Measurements from ENCODE around the gene ZBTB2.

GRCh38 chr6:151399679-151400078 lies 8.3 kb upstream of the ZBTB2 start:
- TF ChIP-seq, protein P1, sequence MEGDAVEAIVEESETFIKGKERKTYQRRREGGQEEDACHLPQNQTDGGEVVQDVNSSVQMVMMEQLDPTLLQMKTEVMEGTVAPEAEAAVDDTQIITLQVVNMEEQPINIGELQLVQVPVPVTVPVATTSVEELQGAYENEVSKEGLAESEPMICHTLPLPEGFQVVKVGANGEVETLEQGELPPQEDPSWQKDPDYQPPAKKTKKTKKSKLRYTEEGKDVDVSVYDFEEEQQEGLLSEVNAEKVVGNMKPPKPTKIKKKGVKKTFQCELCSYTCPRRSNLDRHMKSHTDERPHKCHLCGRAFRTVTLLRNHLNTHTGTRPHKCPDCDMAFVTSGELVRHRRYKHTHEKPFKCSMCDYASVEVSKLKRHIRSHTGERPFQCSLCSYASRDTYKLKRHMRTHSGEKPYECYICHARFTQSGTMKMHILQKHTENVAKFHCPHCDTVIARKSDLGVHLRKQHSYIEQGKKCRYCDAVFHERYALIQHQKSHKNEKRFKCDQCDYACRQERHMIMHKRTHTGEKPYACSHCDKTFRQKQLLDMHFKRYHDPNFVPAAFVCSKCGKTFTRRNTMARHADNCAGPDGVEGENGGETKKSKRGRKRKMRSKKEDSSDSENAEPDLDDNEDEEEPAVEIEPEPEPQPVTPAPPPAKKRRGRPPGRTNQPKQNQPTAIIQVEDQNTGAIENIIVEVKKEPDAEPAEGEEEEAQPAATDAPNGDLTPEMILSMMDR (conservative IDR thresholded peaks at IDR 0.05; ENCODE audit: low read length), result no peak
- TF ChIP-seq EZH2phosphoT487 (IDR thresholded peaks at IDR 0.05; ENCODE audit: borderline replicate concordance, low read depth, low read length), result no peak
